Pons (tissue), 1 donor: Measurements from ENCODE around the gene ACSS3.

Experiments used
- DNase-seq: peaks from one replicate; pipeline ENCODE4 v3.0.0-alpha.2; 2016; ENCODE audit warnings: low spot score

The ACSS3 gene

GRCh38 chr12:81224626-81225025, 146.7 kb downstream of the ACSS3 start:
- no peak for DNase-seq

GRCh38 chr12:81229759-81230158, 151.9 kb downstream of the ACSS3 start:
- no peak for DNase-seq

GRCh38 chr12:81231574-81232368, 153.9 kb downstream of the ACSS3 start:
- no peak for DNase-seq

- no peak for DNase-seq
Measured at GRCh38 chr12:81245458-81245857, 167.6 kb downstream of the ACSS3 start.

GRCh38 chr12:81245907-81246570, 168.2 kb downstream of the ACSS3 start:
- no peak for DNase-seq

GRCh38 chr12:81249976-81250375, 172.1 kb downstream of the ACSS3 start:
- no peak for DNase-seq

GRCh38 chr12:81252228-81252627, 174.3 kb downstream of the ACSS3 start:
- no peak for DNase-seq

GRCh38 chr12:81253360-81253759, 175.5 kb downstream of the ACSS3 start:
- no peak for DNase-seq

- no peak for DNase-seq
Measured at GRCh38 chr12:81255456-81255855, 177.6 kb downstream of the ACSS3 start.

GRCh38 chr12:81255947-81256346, 178.1 kb downstream of the ACSS3 start:
- no peak for DNase-seq

GRCh38 chr12:81257947-81258551, 180.2 kb downstream of the ACSS3 start:
- peak; percentile 81 for DNase-seq

- no peak for DNase-seq
Measured at GRCh38 chr12:81259360-81259759, 181.5 kb downstream of the ACSS3 start.

GRCh38 chr12:81261508-81262207, 183.8 kb downstream of the ACSS3 start:
- DNase-seq = no peak

GRCh38 chr12:81263072-81263471, 185.2 kb downstream of the ACSS3 start:
- DNase-seq = no peak

- no peak for DNase-seq
Measured at GRCh38 chr12:81270385-81270784, 192.5 kb downstream of the ACSS3 start.

GRCh38 chr12:81274637-81275529, 197.0 kb downstream of the ACSS3 start:
- no peak for DNase-seq

GRCh38 chr12:81284137-81284536, 206.3 kb downstream of the ACSS3 start:
- DNase-seq = no peak

- DNase-seq = no peak
Measured at GRCh38 chr12:81288651-81289050, 210.8 kb downstream of the ACSS3 start.

GRCh38 chr12:81294325-81295190, 216.7 kb downstream of the ACSS3 start:
- peak; percentile 29 for DNase-seq

- DNase-seq = peak; percentile 27
Measured at GRCh38 chr12:81295251-81295650, 217.4 kb downstream of the ACSS3 start.
